Right renal cortex interstitium (tissue), 3 donors: ENCODE data around the gene CCDC88C. TPM values are rescaled to one million over a fixed set of nuclear protein-coding genes. Genes with fewer than 3 reads are reported as not detected.

Experiments used
- DNase-seq, 3 donors: peaks; one replicate each; pipeline ENCODE4 v3.0.0-alpha.2; 2013; ENCODE audit warnings: low read depth in 3 of 3, low spot score in 2 of 3
- polyA plus RNA-seq, 3 donors: library from polyadenylated mRNA; unstranded; fragments of 120-200 nt; gene quantifications; one replicate each; pipeline ENCODE4 v1.2.1, GENCODE V29; 2013; ENCODE audit not compliant: insufficient read length in 3 of 3

CCDC88C gene
- polyA plus RNA-seq, 3 donors: 28.7 to 35.2 (median 31.2) TPM

GRCh38 chr14:91380610-91381371 lies 36.8 kb downstream of the CCDC88C start:
- DNase-seq: no peak

GRCh38 chr14:91380123-91380522 lies 37.5 kb downstream of the CCDC88C start:
- DNase-seq: no peak

DNA sequence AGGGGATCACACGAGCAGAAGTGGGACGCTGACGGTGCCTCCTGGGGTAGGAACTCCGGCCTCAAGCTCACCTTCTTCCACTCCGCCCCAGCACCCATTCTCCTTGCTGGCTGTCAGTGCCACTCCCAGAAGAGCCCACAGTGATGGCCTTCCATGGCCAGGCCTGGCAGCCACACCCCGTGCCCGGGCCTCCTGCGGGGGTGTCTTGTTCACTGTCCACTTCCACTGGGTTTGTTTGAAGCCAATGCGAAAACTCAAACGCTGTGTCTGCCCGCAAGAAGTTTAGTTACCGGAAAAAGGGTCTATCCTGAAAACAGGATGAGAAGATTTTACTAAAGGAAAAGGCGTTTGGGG lies 38.1 kb downstream of the CCDC88C start:
- DNase-seq: no peak

DNA sequence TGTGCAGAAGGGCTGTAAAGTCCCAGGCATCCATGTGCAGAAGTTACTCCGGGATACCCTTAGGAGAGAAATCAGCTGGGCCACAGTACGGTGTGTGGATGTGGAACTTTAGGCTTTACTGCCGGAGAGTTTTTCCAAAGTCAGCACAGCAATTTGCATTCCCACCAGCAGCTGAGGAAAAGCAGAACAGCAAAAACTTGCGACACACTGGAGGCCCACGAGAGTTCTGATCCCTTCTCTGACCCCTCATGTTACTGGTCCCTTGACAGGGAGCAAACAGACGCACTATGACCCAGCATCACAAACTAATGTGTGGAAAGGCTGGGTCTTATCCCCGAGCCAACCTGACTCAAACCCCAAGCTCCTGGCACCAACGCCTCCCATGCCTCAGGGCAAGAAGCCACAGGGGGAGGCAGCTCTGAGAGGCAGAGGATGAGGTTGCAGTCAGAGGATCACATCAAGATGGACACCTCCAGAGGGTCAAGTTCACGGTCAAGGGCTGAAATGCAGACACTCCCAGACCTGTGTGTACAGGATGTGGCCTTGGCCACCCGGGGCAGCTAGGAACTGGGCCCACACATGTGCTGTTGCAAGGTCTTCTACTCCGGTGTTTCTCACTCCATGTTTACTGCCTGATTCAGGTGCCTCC lies 38.6 kb downstream of the CCDC88C start:
- DNase-seq: no peak

DNA sequence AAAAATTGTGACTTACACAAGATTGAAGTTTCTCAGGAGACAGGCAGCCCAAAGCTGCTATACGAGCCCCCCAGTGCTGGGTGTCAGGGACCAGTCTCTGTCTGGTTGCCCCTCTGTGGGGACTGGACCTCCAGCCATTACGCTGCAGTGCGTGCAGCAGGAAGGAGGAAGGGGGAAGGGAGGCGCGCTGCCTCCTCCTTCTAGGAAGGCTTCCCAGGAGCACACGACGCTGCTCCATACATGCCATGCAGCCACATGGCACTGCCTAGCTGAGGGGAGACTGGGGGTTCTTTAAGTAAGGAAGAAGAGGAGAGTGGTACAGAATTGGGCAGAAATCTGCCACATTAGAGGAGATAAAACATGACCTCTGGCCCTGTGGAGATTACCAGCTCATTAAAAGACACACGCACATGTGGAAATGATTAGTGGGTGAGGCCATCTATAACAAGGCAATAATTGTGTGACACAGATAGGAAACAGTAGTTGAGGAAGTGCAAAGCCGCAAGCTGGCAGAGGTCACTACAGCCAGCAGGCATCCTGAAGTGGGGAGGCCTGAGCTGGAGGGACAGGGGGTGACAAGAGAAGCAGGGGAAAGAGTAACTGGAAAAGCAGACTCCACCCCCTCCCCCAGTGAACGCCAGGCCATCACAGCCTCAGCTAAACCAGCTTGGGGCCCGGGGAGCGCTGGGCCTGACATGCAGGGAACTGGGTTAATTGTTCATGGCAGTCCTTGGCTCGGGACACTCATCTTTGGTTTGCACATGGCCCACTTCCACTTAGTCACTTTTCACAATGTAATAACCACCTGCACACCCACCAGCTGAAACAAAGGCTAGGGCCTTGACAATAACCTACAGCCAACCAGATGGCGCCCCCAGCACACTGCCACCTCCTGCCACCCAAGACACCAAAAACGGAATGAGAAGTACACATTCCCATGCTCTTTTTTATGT lies 39.6 kb downstream of the CCDC88C start:
- no peak for DNase-seq

DNA sequence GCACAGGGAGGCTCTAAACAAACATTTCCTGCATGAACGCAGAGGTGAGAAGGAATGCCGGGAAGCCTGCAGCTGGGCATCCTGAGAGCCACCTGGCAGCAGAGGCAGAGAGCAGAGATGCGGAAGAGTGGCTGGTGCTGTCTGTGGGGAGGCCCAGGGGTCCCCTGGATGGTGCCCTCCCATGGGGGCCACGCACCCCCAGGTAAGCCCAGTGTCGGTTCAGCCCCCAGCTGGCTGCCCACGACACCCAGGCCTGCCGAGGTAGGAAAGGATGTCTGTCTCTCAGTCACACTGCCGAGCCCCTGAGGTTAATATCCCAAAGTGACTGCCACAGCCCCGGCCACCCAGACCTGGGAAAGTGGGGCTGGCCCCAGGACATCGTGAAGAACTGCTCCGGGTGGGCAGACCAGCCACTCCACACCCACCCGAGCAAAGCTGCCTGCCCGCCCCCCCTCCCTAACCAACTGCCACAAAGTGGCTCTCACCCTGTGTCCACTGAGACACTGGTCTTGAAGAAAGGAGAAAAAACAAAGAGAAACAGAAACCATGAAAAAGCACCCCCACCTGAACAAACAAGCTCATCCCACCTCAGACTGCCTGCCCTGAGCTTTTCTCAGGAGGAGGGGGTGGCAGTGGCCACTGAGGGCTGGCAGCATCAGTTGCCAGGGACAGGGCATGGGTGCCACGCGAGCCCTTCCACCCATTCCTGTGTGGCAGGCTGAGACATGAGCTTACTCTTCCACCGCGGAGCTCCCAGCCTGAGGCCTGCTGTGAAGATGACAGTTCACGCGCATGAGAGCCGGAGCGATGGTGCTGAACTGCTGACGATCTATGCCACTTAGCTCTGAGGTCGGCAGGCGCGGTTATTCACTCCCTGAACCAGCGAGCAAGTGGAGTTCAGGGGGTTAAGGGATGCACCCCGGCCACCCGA lies 40.8 kb downstream of the CCDC88C start:
- DNase-seq: no peak

- no peak for DNase-seq
These were observed 41.7 kb downstream of the CCDC88C start for GRCh38 chr14:91375720-91376452.

DNA sequence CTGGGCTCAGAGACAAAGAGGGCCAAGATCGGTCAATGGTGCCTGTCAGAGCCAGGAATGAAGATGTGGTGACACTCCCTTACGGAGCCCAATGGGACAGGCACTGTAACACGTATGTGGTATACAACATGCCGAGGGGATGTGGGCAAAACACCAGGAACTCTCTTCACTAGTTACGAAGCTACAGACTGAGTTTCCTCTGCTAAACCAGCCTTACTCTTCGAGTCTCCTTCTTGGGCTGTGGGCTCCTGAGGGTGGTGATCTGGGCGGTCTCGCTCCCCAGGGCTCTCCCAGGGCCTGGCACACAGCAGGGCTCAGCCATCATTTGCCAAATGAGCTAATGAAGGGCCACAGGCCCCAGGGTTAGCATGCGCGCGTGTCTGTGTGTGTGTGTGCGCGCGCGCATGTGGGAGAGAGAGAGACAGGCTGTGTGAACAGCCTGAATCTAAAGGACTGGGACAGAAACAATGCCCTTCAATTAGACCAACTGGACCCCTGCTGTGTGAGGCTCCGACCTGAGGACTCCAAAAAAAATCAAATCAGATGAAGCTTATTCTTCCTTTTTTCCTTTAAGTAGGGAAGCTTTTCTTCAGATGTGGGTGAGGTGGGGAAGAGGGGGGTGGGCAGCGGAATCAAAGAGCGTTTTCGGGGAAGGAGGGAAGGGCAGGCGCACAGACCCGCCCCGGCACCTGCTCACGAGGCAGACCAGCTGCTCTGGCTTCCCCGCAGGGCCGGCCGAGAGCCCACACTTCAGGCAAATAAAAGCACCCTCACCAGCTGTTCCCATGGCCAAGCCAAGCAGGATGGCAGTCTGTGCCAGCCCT lies 42.5 kb downstream of the CCDC88C start:
- no peak for DNase-seq

DNA sequence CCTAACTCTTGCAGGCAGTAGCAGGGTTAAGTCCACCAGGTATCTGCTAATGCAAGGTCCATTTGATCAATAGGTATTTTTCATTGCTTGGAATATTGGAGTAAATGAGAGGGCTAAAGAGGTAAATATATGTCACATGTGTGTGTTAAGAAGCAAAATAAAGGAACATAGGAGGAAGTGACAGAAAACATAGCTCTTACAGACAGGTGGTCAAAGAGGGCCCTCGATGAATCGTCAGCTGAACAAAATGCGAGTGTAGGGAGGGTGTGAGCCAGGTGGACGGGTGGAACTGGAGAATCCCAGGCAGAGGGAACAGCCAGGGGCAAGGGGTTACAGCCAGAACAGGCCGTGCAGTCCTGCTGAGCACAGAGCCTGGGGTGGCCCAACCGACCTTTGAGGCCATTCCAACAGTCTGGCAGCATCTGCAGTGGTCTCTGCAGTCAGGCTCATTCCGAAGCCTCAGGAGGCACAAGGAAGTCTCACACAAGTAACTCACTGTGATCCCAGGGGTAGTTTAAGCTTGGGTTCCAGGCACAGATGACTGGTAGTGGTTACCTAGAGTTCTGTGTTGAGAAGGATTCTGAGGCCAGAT lies 43.2 kb downstream of the CCDC88C start:
- DNase-seq: no peak

DNA sequence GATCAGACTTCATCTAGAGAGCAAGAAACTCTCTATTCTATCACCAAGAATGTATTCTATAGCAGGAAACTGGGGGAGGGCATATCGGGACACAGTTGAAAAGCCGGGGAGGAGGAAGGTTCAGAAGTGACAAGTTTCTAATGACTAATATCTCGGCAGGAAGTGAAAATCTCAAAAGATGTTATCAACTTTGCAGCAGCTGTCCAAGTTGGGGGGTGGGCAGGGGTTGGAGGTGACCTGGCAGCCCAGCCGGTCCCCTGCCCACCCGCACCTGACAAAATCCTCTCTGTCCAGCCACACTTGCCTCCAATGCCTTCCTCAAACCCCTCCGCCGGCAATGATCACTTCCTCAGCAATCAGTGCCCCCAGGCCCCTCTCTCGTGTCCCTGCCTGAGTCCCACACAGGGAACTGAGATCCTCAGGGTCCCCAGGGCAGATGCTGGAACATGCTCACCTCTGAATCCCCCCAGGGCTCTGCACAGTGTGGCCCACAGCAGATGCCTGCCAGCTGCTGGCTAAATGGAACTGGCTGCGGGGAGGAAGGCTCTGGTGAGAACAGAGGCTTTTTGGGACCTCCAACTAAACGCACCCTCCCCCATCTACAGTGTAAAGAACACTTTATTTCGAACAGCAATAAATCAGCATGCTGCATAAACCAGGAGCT lies 43.9 kb downstream of the CCDC88C start:
- no peak for DNase-seq

DNA sequence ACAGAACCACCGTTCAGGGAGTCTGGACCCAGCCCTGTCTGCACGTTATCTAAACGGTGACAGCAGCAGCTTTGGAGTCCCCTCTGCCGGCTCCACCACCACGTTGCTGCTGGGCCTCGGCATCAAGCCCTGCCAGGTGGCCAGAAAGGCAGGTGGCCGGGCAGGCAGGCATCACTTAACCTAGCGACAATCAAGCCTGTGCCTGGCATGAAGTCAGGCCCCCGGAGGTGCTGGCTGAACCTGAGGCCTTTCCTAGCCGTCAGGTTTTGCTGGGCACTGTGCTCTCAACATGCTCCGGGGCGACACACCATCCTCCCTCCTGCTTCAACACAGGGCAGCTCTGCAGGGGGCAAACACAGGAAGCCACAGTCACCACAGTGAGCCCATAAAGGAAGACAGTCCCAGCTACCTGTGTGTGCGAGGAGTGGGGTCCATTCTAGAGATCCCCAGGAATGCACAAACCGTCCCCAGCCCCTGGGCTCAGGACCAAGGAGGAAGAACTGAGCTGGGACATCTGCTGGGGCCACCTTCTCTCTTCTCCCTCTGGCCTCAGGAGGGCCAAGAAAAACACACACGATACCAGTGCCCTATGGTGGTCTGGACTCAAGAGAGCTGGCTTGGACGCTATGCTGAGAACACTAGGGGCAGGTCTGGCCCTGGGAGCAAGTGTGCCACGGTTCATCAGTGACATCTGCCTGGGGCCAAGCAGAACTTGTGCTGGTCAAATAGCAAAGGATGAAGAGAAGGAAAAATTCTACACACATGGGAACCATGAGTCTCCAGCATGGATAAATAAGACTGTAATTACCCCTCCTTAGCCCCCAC lies 44.7 kb downstream of the CCDC88C start:
- no peak for DNase-seq

DNA sequence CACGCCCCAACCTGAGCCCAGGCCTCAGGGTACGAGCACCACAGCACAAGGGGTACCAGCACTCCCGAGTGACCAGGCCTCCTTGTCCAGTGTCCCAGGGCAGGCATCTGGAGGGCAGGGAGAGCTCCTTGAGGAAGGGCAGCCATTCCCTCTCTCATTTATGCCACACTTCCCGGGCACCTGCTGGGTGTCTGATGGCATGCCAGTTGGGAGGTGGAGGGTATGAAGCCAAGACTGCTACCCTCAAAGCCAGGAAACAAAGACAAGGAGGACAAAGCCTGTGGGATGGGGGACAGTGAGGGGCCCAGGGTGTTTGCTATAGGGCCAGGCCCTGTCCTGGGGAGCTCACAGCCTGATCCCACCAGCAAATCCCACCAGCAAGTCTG lies 45.6 kb downstream of the CCDC88C start:
- no peak for DNase-seq

- no peak for DNase-seq
These were observed 46.3 kb downstream of the CCDC88C start for GRCh38 chr14:91371011-91371989.

- DNase-seq: no peak
These were observed 47.8 kb downstream of the CCDC88C start for GRCh38 chr14:91369628-91370445.
